Fibroblast of villous mesenchyme (primary cell): ENCODE data around the gene ADAMTSL2. TPM values are rescaled to one million over a fixed set of nuclear protein-coding genes. Genes with fewer than 3 reads are reported as not detected.

Experiments used
- DNase-seq: peaks from one replicate; pipeline ENCODE4 v3.0.0-alpha.2; 2010; ENCODE audit warnings: low read depth
- H3K4me3 ChIP-seq: 2 replicates; pipeline ENCODE4 v1.5.1; 2011; ENCODE audit warnings: low read depth, mild to moderate bottlenecking, low read length
- CTCF ChIP-seq: IDR thresholded peaks from 2 replicates; pipeline ENCODE4 v1.5.1; 2012; ENCODE audit warnings: low read depth, mild to moderate bottlenecking, low read length; ENCODE audit not compliant: insufficient read depth
- total RNA-seq: library from RNA; depleted of rRNA; stranded (reverse); fragments of >200 nt; gene quantifications from 2 replicates; pipeline ENCODE4 v1.2.3, GENCODE V29; 2012

Gene ADAMTSL2
- total RNA-seq, 1 donor, result under 0.01 TPM

GRCh38 chr9:133505901-133506652 is 28.4 kb upstream of the ADAMTSL2 start:
- H3K4me3 ChIP-seq, result no peak overlapping the region
- DNase-seq, result peak; percentile 69
- no peak for TF ChIP-seq CTCF

GRCh38 chr9:133506653-133507038 is 27.9 kb upstream of the ADAMTSL2 start:
- peak; percentile 93 for DNase-seq
- no peak overlapping the region for H3K4me3 ChIP-seq
- peak; percentile 23 for TF ChIP-seq CTCF

GRCh38 chr9:133507246-133507965 is 27.1 kb upstream of the ADAMTSL2 start:
- TF ChIP-seq CTCF, result no peak
- H3K4me3 ChIP-seq, result no peak overlapping the region
- no peak for DNase-seq

- TF ChIP-seq CTCF, result no peak
- H3K4me3 ChIP-seq, result no peak overlapping the region
- DNase-seq, result no peak
These were observed 26.5 kb upstream of the ADAMTSL2 start for GRCh38 chr9:133508046-133508445.

GRCh38 chr9:133509179-133510083 is 25.1 kb upstream of the ADAMTSL2 start:
- DNase-seq, result peak; percentile 53
- TF ChIP-seq CTCF, result no peak
- H3K4me3 ChIP-seq, result no peak overlapping the region

- DNase-seq, result no peak
- no peak overlapping the region for H3K4me3 ChIP-seq
- no peak for TF ChIP-seq CTCF
These were observed 23.5 kb upstream of the ADAMTSL2 start for GRCh38 chr9:133510926-133511505.
